Measurements from ENCODE around the gene HADHB. TPM values are rescaled to one million over a fixed set of nuclear protein-coding genes. Genes with fewer than 3 reads are reported as not detected.
"Not testable (repeated sequence)": the region's sequence is repeated elsewhere in the genome, so short reads cannot be mapped to it uniquely, and the experiment has no call there.

Gene HADHB
- total RNA-seq, 1 donor: 102 TPM

DNA sequence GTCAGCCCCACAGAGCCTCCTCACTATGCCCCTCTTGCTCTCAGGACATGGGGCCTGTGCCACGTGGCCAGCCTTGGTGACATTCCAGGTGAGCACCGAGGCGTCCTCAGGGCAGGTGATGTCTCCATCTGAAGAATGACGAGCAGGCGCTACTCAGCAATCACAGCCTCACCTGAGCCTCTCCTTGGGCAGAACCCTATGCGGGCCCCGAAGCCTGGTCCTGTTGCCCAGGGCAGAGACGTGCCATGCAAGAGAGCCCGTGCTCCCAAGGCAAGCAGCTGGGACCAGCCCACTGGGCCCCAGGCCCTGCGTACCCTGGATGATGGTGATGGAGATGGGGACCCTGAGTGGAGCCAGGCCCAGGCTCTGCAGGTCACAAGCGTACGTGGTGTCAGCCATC, 68.7 kb downstream of the HADHB start:
- H3K4me3 ChIP-seq (ENCODE audit: low read depth, low read length): no peak overlapping the region
- DNase-seq (ENCODE audit: low read depth): no peak
- TF ChIP-seq, protein P1, sequence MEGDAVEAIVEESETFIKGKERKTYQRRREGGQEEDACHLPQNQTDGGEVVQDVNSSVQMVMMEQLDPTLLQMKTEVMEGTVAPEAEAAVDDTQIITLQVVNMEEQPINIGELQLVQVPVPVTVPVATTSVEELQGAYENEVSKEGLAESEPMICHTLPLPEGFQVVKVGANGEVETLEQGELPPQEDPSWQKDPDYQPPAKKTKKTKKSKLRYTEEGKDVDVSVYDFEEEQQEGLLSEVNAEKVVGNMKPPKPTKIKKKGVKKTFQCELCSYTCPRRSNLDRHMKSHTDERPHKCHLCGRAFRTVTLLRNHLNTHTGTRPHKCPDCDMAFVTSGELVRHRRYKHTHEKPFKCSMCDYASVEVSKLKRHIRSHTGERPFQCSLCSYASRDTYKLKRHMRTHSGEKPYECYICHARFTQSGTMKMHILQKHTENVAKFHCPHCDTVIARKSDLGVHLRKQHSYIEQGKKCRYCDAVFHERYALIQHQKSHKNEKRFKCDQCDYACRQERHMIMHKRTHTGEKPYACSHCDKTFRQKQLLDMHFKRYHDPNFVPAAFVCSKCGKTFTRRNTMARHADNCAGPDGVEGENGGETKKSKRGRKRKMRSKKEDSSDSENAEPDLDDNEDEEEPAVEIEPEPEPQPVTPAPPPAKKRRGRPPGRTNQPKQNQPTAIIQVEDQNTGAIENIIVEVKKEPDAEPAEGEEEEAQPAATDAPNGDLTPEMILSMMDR (IDR thresholded peaks at IDR 0.05; ENCODE audit: insufficient read depth, low read length): no peak

- TF ChIP-seq, protein P1 (IDR thresholded peaks at IDR 0.05; ENCODE audit: insufficient read depth, low read length): no peak
- no peak for DNase-seq (ENCODE audit: low read depth)
- no peak overlapping the region for H3K4me3 ChIP-seq (ENCODE audit: low read depth, low read length)
Measured at GRCh38 chr2:26314243-26314642, 69.5 kb downstream of the HADHB start.

DNA sequence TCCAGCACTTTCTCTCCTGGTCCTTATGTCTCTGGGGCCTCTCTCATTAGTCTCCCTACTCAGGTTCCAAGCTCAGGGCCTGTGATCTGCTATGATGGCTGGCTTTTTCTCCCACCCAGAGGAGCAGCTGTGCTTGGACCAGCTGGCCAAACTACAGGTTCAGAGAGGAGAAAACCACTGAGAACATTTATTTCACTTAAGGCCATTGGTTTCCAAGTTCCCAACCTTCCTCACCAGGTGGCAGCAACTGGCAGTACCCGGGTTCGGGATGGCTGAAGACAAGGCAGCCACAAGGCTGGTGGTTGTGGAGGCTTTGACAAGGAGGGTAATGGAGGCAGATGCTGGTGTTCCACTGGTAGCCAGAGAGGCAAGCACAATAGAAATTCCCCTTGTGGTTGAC, 71.3 kb downstream of the HADHB start:
- TF ChIP-seq, protein P1 (IDR thresholded peaks at IDR 0.05; ENCODE audit: insufficient read depth, low read length): peak; percentile 10
- H3K4me3 ChIP-seq (ENCODE audit: low read depth, low read length): no peak overlapping the region
- DNase-seq (ENCODE audit: low read depth): no peak

- no peak overlapping the region for H3K4me3 ChIP-seq (ENCODE audit: low read depth, low read length)
- TF ChIP-seq, protein P1 (IDR thresholded peaks at IDR 0.05; ENCODE audit: insufficient read depth, low read length): no peak
- no peak for DNase-seq (ENCODE audit: low read depth)
Measured at GRCh38 chr2:26316845-26317244, 72.1 kb downstream of the HADHB start.

DNA sequence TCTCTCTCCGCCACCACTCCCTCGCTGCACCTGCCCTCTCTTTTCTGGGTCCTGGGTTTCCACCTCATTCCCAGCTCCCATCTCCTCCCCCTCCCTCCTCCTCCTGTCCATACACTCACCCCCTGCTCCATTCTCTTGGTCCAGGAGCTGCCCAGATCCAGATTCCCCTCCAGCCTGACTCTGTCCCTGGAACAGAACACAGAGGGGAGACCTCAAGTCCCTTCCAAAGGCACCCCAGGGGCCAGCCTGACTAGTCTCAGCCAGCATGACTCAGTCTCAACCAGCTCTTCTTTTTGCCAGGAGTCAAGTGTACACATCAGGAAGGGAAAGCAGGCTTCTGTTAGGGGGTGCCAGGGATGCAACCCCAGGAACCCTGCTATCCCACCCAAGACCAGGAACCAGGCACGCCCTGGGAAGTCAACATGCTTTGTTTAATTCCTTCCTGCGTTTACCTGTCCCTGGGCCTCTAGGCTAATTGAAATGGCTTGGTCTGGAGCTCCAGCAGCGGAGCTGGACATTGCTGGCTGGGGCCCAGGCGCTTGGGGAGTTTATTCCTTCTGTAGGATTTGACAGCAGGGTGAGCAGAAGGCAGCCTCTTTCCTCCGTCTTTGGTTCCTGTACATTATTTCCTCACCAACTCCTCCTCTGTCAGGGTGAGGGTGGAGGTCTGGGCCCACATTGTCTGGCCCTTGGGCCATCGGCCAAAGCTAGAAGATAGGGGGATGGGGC, 72.8 kb downstream of the HADHB start:
- TF ChIP-seq, protein P1 (IDR thresholded peaks at IDR 0.05; ENCODE audit: insufficient read depth, low read length): no peak
- DNase-seq (ENCODE audit: low read depth): no peak
- H3K4me3 ChIP-seq (ENCODE audit: low read depth, low read length): no peak overlapping the region

- TF ChIP-seq, protein P1 (IDR thresholded peaks at IDR 0.05; ENCODE audit: insufficient read depth, low read length): no peak
Measured at GRCh38 chr2:26318950-26319349, 74.2 kb downstream of the HADHB start.

DNA sequence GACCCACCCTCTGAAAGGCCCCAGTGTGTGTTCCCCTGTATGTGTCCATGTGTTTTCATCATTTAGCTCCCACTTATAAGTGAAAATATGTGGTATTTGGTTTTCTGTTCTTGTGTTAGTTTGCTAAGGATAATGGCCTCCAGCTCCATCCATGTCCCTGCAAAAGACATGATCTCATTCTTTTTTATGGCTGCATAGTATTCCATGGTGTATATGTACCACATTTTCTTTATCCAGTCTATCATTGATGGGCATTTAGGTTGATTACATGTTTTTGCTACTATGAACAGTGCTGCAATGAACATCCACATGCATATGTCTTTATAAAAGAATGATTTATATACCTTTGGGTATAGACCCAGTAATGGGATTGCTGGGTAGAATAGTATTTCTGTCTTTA, 79.7 kb downstream of the HADHB start:
- not testable (repeated sequence) for DNase-seq (ENCODE audit: low read depth); H3K4me3 ChIP-seq (ENCODE audit: low read depth, low read length)

More at GRCh38 chr2:26318950-26319349, 74.2 kb downstream of the HADHB start:
- no peak for DNase-seq (ENCODE audit: low read depth)
- no peak overlapping the region for H3K4me3 ChIP-seq (ENCODE audit: low read depth, low read length)

All from fibroblast of the aortic adventitia (primary cell).